Activated T-helper 1 cell treated with anti-CD3 and anti-CD28 coated beads, Interleukin-12 subunit alpha, Interleukin-12 subunit beta, Interleukin-2, Interleukin-4 antibody, amounts not matched to agents 30 ng/mL and 10 ng/mL and 1 ng/mL, durations not matched to agents 14 hours and 24 hours and 36 hours (primary cell): ENCODE data around the gene GLT8D2. TPM values are rescaled to one million over a fixed set of nuclear protein-coding genes. Genes with fewer than 3 reads are reported as not detected.
A peak's percentile ranks its signal among the peaks of the same experiment; 100 is the strongest.

Experiments used
- DNase-seq: peaks from one replicate; pipeline ENCODE4 v3.0.0; 2021; ENCODE audit warnings: low spot score
- H3K27ac Mint-ChIP-seq: one replicate; pipeline ENCODE4 v1.8.0; 2021; ENCODE audit warnings: mild to moderate bottlenecking, mixed read lengths
- H3K27me3 Mint-ChIP-seq: one replicate; pipeline ENCODE4 v1.8.0; 2022; ENCODE audit warnings: mild to moderate bottlenecking, moderate library complexity, mixed read lengths; ENCODE audit not compliant: insufficient read depth
- H3K36me3 Mint-ChIP-seq: one replicate; pipeline ENCODE4 v1.8.0; 2021; ENCODE audit warnings: low read depth, mixed read lengths
- H3K4me1 Mint-ChIP-seq: one replicate; pipeline ENCODE4 v1.8.0; 2021; ENCODE audit warnings: low read depth, mixed read lengths
- H3K4me3 Mint-ChIP-seq: one replicate; pipeline ENCODE4 v1.8.0; 2021; ENCODE audit warnings: mild to moderate bottlenecking, moderate library complexity, mixed read lengths
- H3K9me3 Mint-ChIP-seq: one replicate; pipeline ENCODE4 v1.8.0; 2021; ENCODE audit warnings: mixed read lengths
- intact Hi-C: fragments of 100-400 bp; cut with micrococcal nuclease; formaldehyde crosslinking; loops from one replicate; pipeline ENCODE4 v1.15.1; 2024
- total RNA-seq: library from RNA; stranded (reverse); gene quantifications from 2 replicates; pipeline ENCODE4 v1.2.3, GENCODE V29; 2022

The GLT8D2 gene
- total RNA-seq, 1 donor from 2014 or later = 0.13 TPM

DNA sequence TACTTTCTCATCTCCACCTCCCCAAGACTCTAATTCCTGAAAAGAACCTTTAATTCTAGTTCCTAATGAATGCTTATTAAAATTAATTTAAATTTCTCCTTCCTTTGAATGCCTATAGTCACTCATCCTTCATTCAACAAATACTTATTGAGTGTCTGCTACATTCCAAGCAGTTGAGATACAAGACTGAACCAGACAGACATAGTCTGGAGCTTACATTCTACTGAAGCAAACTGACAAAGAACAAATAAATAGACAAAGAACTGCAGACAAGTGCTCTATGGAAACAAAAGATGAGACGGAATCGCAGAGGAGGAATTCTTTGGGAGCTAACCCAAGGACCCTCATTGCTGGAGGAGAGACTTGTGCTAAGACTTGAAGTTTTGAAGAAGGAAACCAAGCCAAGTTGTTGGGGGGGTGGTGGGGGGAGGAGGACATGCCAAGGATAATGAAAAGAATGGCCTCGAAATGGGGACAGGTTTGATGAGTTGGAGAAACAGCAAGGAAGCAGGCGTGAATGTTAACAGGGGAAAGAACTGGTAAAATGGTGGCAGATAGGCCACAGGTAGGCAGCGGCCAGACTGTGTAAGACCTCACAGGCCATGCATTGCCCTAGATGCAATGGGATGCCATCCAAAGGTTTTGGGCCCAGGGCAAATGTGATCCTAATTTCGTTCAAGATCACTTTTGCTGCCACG is 94.0 kb downstream of the GLT8D2 start:
- Mint-ChIP-seq H3K4me3 (peak overlapping the region; percentile 100), H3K27ac (peak overlapping the region; percentile 72), H3K4me1 (peaks cover 61% of the 10 kb centered on the region), H3K9me3 (no peaks in the 10 kb centered on the region), H3K36me3 (peaks cover 32% of the 10 kb centered on the region), H3K27me3 (no peaks in the 10 kb centered on the region)
- intact Hi-C loops = loop anchor here (2.0 to 5.0 kb wide), 6 partner anchors 77 to 1151 kb away; partner anchors contain the start of genes HCFC2, NFYB, NT5DC3 and WASHC4
- no peak for DNase-seq

- peaks cover 59% of the 10 kb centered on the region for H3K36me3 Mint-ChIP-seq
- intact Hi-C loops = loop anchor here (1.0 kb wide), 2 partner anchors 13 to 22 kb away; partner anchors contain the start of genes HSP90B1 and TDG
- peak overlapping the region; percentile 47 for H3K4me3 Mint-ChIP-seq
- H3K4me1 Mint-ChIP-seq = peaks cover 62% of the 10 kb centered on the region
- no peak for DNase-seq
- peak overlapping the region; percentile 85 for H3K27ac Mint-ChIP-seq
- H3K9me3 Mint-ChIP-seq = no peaks in the 10 kb centered on the region
- no peaks in the 10 kb centered on the region for H3K27me3 Mint-ChIP-seq
Observed at GRCh38 chr12:103952497-103952896, 97.5 kb downstream of the GLT8D2 start.

GRCh38 chr12:103948746-103949406 is 101.1 kb downstream of the GLT8D2 start:
- H3K27ac Mint-ChIP-seq = no peak overlapping the region
- peaks cover 55% of the 10 kb centered on the region for H3K4me1 Mint-ChIP-seq
- intact Hi-C loops = loop anchor here (5.0 kb wide), 1 partner anchor 33 kb away; no protein-coding TSS in a partner anchor
- H3K27me3 Mint-ChIP-seq = no peaks in the 10 kb centered on the region
- no peak overlapping the region for H3K4me3 Mint-ChIP-seq
- H3K9me3 Mint-ChIP-seq = no peaks in the 10 kb centered on the region
- peaks cover 74% of the 10 kb centered on the region for H3K36me3 Mint-ChIP-seq
- DNase-seq = no peak

DNA sequence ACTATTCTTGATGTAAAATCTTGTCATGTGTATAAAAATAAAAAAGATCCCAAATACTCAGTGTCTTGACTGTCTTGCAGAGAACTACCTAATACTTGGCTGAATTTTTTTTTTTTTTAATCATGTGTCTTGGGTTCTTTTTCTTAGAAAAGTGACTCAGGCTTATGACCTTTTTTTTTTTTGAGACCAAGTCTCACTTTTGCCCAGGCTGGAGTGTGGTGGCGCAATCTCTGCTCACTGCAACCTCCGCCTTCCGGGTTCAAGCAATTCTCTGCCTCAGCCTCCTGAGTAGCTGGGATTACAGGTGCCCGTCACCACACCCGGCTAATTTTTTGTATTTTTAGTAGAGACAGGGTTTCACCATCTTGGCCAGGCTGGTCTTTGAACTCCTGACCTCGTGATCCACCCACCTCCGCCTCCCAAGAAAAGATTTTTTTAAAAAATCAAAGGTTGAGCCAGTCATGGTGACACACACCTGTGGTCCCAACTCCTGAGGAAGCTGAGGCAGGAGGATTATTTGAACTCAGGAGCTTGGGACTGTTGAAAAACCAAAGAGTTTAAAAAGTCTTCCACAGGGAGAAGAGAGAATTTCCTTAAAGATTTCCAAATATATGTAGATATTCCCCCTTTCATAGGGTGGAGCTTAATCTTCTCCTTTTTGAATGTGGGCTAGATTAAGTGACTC is 102.0 kb downstream of the GLT8D2 start:
- Mint-ChIP-seq H3K27me3 (no peaks in the 10 kb centered on the region), H3K4me3 (no peak overlapping the region), H3K9me3 (no peaks in the 10 kb centered on the region), H3K4me1 (peaks cover 47% of the 10 kb centered on the region), H3K36me3 (peaks cover 74% of the 10 kb centered on the region), H3K27ac (peak overlapping the region; percentile 54)
- no peak for DNase-seq
- intact Hi-C loops = loop anchor here (5.0 kb wide), 1 partner anchor 34 kb away; no protein-coding TSS in a partner anchor

DNA sequence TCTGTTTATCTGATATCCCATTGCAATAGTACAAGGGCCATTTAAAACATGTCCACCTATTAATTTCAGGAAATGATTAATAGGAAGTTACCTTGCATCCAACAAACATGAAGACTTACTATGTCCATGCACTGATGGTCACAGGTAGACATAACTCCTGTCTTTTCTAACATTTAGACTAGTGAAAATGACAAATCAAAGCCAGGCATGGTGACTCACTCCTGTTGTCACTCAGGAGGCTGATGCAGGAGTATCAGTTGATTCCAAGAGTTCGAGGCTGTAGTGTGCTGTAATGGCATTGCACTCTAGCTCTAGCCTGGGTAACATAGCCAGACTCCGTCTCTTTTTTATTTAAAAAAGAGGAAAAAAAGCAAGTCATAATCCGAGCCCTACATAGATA is 105.0 kb downstream of the GLT8D2 start:
- no peak overlapping the region for H3K27ac Mint-ChIP-seq
- intact Hi-C loops = loop anchor here (5.0 kb wide), 1 partner anchor 37 kb away; no protein-coding TSS in a partner anchor
- H3K4me3 Mint-ChIP-seq = no peak overlapping the region
- H3K27me3 Mint-ChIP-seq = no peaks in the 10 kb centered on the region
- DNase-seq = no peak
- no peaks in the 10 kb centered on the region for H3K9me3 Mint-ChIP-seq
- H3K4me1 Mint-ChIP-seq = peaks cover 39% of the 10 kb centered on the region
- H3K36me3 Mint-ChIP-seq = peaks cover 85% of the 10 kb centered on the region

Other genes starting within 250 kb of the GLT8D2 start
- gene NT5DC3, start 209.0 kb downstream of the GLT8D2 start, total RNA-seq = 13.2 and 14.2 TPM in 2 replicates
- gene HSP90B1, start 119.8 kb downstream of the GLT8D2 start, total RNA-seq = 427 and 446 TPM in 2 replicates
- 80.4 and 81.6 TPM in 2 replicates for gene TDG, start 84.3 kb downstream of the GLT8D2 start, total RNA-seq
- gene HCFC2, start 14.3 kb upstream of the GLT8D2 start, total RNA-seq = 8.5 and 8.9 TPM in 2 replicates
- gene NFYB, start 88.0 kb upstream of the GLT8D2 start, total RNA-seq = 25.0 and 25.2 TPM in 2 replicates
- gene TXNRD1, start 165.6 kb upstream of the GLT8D2 start, total RNA-seq = 93.3 and 103 TPM in 2 replicates